Measurements from ENCODE around the gene SDHC.

DNA sequence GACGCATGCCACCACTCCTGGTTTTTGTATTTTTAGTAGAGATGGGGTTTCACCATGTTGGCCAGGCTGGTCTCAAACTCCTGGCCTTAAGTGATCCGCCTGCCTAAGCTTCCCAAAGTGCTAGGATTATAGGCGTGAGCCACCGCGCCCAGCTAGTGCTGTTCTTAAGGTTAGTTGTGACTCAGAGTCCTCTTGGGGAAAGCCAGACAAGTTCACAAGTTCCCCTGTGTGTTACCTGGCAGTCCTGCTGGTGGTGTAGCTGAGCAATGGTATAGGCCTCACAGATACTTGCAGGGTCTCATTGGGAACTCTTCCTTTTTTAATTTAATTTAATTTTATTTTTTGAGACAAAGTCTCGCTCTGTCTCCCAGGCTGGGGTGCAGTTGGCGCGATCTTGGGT is 42.9 kb downstream of the SDHC start:
- TF ChIP-seq MAX (IDR thresholded peaks at IDR 0.05) (no peak), JUN (IDR thresholded peaks at IDR 0.05) (no peak), POLR2A (IDR thresholded peaks at IDR 0.05; ENCODE audit: low read length) (no peak), RFX5 (IDR thresholded peaks at IDR 0.05) (no peak)
- TF ChIP-seq, protein P1, sequence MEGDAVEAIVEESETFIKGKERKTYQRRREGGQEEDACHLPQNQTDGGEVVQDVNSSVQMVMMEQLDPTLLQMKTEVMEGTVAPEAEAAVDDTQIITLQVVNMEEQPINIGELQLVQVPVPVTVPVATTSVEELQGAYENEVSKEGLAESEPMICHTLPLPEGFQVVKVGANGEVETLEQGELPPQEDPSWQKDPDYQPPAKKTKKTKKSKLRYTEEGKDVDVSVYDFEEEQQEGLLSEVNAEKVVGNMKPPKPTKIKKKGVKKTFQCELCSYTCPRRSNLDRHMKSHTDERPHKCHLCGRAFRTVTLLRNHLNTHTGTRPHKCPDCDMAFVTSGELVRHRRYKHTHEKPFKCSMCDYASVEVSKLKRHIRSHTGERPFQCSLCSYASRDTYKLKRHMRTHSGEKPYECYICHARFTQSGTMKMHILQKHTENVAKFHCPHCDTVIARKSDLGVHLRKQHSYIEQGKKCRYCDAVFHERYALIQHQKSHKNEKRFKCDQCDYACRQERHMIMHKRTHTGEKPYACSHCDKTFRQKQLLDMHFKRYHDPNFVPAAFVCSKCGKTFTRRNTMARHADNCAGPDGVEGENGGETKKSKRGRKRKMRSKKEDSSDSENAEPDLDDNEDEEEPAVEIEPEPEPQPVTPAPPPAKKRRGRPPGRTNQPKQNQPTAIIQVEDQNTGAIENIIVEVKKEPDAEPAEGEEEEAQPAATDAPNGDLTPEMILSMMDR (IDR thresholded peaks at IDR 0.05): no peak

Measured in A549 (cell line).